Amniotic stem cell (primary cell): ENCODE results near the gene NDUFA7.
"Not testable (repeated sequence)": the region's sequence is repeated elsewhere in the genome, so short reads cannot be mapped to it uniquely, and the experiment has no call there.

Source experiments
- DNase-seq: peaks from one replicate; lab custom pipeline; 2025; lab: John Stamatoyannopoulos, UW

NDUFA7 gene

GRCh38 chr19:8264248-8264647 lies 56.9 kb downstream of the NDUFA7 start:
- not testable (repeated sequence) for DNase-seq

- no peak for DNase-seq
Observed at GRCh38 chr19:8262431-8262830, 58.7 kb downstream of the NDUFA7 start.

GRCh38 chr19:8261881-8262280 lies 59.3 kb downstream of the NDUFA7 start:
- no peak for DNase-seq

- no peak for DNase-seq
Observed at GRCh38 chr19:8261347-8261746, 59.8 kb downstream of the NDUFA7 start.
